ENCODE measurements around the gene SNRNP70.

SNRNP70 gene

GRCh38 chr19:49128545-49129237 is 43.4 kb downstream of the SNRNP70 start:
- H3K9me3 ChIP-seq (ENCODE audit: insufficient read depth, low read length), result no peaks in the 10 kb centered on the region
- H3K79me2 ChIP-seq (ENCODE audit: low read length), result no peaks in the 10 kb centered on the region
- no peak overlapping the region for H3K9ac ChIP-seq (ENCODE audit: low read length)
- H3K36me3 ChIP-seq (replicated peaks; ENCODE audit: low read depth, low read length), result peaks cover 19% of the 10 kb centered on the region
- TF ChIP-seq EZH2phosphoT487 (IDR thresholded peaks at IDR 0.05; ENCODE audit: low read depth), result no peak
- TF ChIP-seq CTCF (IDR thresholded peaks at IDR 0.05; ENCODE audit: low read depth, low read length), result no peak
- no peaks in the 10 kb centered on the region for H3K4me1 ChIP-seq (ENCODE audit: low read length)
- H3K27ac ChIP-seq (ENCODE audit: low read length), result no peak overlapping the region
- H2AFZ ChIP-seq (ENCODE audit: low read depth, low read length), result no peak overlapping the region
- no peaks in the 10 kb centered on the region for H3K27me3 ChIP-seq (ENCODE audit: low read depth, low read length)
- H3K4me2 ChIP-seq (ENCODE audit: low read length), result peak overlapping the region; percentile 59; the same call in 1 of the 2 replicates
- peak overlapping the region; percentile 66; the same call in 1 of the 2 replicates for H3K4me3 ChIP-seq (ENCODE audit: low read length)
- 0 out of 2 replicates have a peak, but pooled peaks cover 5% of the 10 kb centered on the region for H4K20me1 ChIP-seq (ENCODE audit: insufficient read depth, low read length)

- Histone ChIP-seq H3K27ac (ENCODE audit: low read length) (no peak overlapping the region), H3K27me3 (ENCODE audit: low read depth, low read length) (no peaks in the 10 kb centered on the region), H3K9ac (ENCODE audit: low read length) (no peak overlapping the region), H3K79me2 (ENCODE audit: low read length) (no peaks in the 10 kb centered on the region), H3K36me3 (replicated peaks; ENCODE audit: low read depth, low read length) (peaks cover 24% of the 10 kb centered on the region), H3K4me3 (ENCODE audit: low read length) (no peak overlapping the region), H4K20me1 (ENCODE audit: insufficient read depth, low read length) (0 out of 2 replicates have a peak, but pooled peaks cover 5% of the 10 kb centered on the region), H3K4me2 (ENCODE audit: low read length) (no peak overlapping the region), H2AFZ (ENCODE audit: low read depth, low read length) (no peak overlapping the region), H3K9me3 (ENCODE audit: insufficient read depth, low read length) (no peaks in the 10 kb centered on the region), H3K4me1 (ENCODE audit: low read length) (no peaks in the 10 kb centered on the region)
- TF ChIP-seq CTCF (IDR thresholded peaks at IDR 0.05; ENCODE audit: low read depth, low read length), result no peak
- TF ChIP-seq EZH2phosphoT487 (IDR thresholded peaks at IDR 0.05; ENCODE audit: low read depth), result no peak
Observed at GRCh38 chr19:49129238-49129583, 44.0 kb downstream of the SNRNP70 start.

- H3K9ac ChIP-seq (ENCODE audit: low read length), result no peak overlapping the region
- H3K27ac ChIP-seq (ENCODE audit: low read length), result no peak overlapping the region
- H3K9me3 ChIP-seq (ENCODE audit: insufficient read depth, low read length), result no peaks in the 10 kb centered on the region
- H3K27me3 ChIP-seq (ENCODE audit: low read depth, low read length), result no peaks in the 10 kb centered on the region
- H3K4me1 ChIP-seq (ENCODE audit: low read length), result no peaks in the 10 kb centered on the region
- H4K20me1 ChIP-seq (ENCODE audit: insufficient read depth, low read length), result 0 out of 2 replicates have a peak, but pooled peaks cover 5% of the 10 kb centered on the region
- no peak overlapping the region for H3K4me2 ChIP-seq (ENCODE audit: low read length)
- no peak for TF ChIP-seq EZH2phosphoT487 (IDR thresholded peaks at IDR 0.05; ENCODE audit: low read depth)
- no peak for TF ChIP-seq CTCF (IDR thresholded peaks at IDR 0.05; ENCODE audit: low read depth, low read length)
- H3K79me2 ChIP-seq (ENCODE audit: low read length), result no peaks in the 10 kb centered on the region
- H2AFZ ChIP-seq (ENCODE audit: low read depth, low read length), result no peak overlapping the region
- H3K4me3 ChIP-seq (ENCODE audit: low read length), result no peak overlapping the region
- H3K36me3 ChIP-seq (replicated peaks; ENCODE audit: low read depth, low read length), result peaks cover 29% of the 10 kb centered on the region
Observed at GRCh38 chr19:49130325-49130724, 45.1 kb downstream of the SNRNP70 start.

GRCh38 chr19:49132974-49133609 is 47.8 kb downstream of the SNRNP70 start:
- no peaks in the 10 kb centered on the region for H3K4me1 ChIP-seq (ENCODE audit: low read length)
- no peak for TF ChIP-seq CTCF (IDR thresholded peaks at IDR 0.05; ENCODE audit: low read depth, low read length)
- no peak for TF ChIP-seq EZH2phosphoT487 (IDR thresholded peaks at IDR 0.05; ENCODE audit: low read depth)
- H2AFZ ChIP-seq (ENCODE audit: low read depth, low read length), result no peak overlapping the region
- no peaks in the 10 kb centered on the region for H3K27me3 ChIP-seq (ENCODE audit: low read depth, low read length)
- no peaks in the 10 kb centered on the region for H3K79me2 ChIP-seq (ENCODE audit: low read length)
- H4K20me1 ChIP-seq (ENCODE audit: insufficient read depth, low read length), result 0 out of 2 replicates have a peak, but pooled peaks cover 5% of the 10 kb centered on the region
- no peak overlapping the region for H3K4me3 ChIP-seq (ENCODE audit: low read length)
- peaks cover 39% of the 10 kb centered on the region for H3K36me3 ChIP-seq (replicated peaks; ENCODE audit: low read depth, low read length)
- no peaks in the 10 kb centered on the region for H3K9me3 ChIP-seq (ENCODE audit: insufficient read depth, low read length)
- H3K9ac ChIP-seq (ENCODE audit: low read length), result no peak overlapping the region
- no peak overlapping the region for H3K27ac ChIP-seq (ENCODE audit: low read length)
- no peak overlapping the region for H3K4me2 ChIP-seq (ENCODE audit: low read length)
